ENCODE data around the gene ZNF432.

DNA sequence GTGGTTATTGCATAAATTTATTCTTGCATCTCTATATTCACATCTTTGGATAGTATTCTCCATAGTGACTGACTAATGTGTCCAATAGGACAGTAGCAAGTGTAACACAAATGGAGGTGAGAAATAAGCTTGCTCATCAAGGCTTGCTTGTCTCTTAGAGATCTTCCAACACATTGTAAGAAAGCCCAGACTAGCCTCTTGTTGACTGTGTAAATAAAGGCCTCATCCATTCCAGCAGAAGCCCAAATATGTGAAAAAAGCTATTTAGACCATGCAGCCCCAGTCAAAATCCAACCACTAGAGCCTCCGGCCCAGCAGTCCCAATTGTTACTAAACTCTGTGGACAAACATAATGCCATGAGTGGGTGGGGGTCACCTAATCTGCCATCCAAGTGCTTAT lies 38.0 kb downstream of the ZNF432 start:
- TF ChIP-seq, protein P1, sequence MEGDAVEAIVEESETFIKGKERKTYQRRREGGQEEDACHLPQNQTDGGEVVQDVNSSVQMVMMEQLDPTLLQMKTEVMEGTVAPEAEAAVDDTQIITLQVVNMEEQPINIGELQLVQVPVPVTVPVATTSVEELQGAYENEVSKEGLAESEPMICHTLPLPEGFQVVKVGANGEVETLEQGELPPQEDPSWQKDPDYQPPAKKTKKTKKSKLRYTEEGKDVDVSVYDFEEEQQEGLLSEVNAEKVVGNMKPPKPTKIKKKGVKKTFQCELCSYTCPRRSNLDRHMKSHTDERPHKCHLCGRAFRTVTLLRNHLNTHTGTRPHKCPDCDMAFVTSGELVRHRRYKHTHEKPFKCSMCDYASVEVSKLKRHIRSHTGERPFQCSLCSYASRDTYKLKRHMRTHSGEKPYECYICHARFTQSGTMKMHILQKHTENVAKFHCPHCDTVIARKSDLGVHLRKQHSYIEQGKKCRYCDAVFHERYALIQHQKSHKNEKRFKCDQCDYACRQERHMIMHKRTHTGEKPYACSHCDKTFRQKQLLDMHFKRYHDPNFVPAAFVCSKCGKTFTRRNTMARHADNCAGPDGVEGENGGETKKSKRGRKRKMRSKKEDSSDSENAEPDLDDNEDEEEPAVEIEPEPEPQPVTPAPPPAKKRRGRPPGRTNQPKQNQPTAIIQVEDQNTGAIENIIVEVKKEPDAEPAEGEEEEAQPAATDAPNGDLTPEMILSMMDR (IDR thresholded peaks at IDR 0.05) = no peak
- TF ChIP-seq POLR2AphosphoS5 (IDR thresholded peaks at IDR 0.05) = no peak

Measured in esophagus muscularis mucosa (tissue), 3 donors.